AG08395 (cell line): ENCODE measurements around the gene CD70.
"Not testable (repeated sequence)": the region's sequence is repeated elsewhere in the genome, so short reads cannot be mapped to it uniquely, and the experiment has no call there.

Experiments
- DNase-seq: peaks from one replicate; pipeline ENCODE4 v3.0.0; 2012; ENCODE audit warnings: mixed read lengths, low spot score

The CD70 gene

GRCh38 chr19:6590827-6591319 lies at the start of gene CD70:
CD70 (minus strand) TSS chr19:6591150; CDS start chr19:6591002, 148 bp downstream.
- DNase-seq: peak; percentile 36

GRCh38 chr19:6640333-6640732 lies 49.4 kb upstream of the CD70 start:
- not testable (repeated sequence) for DNase-seq

- peak; percentile 9 for DNase-seq
These were observed 48.5 kb upstream of the CD70 start for GRCh38 chr19:6639439-6639838.

GRCh38 chr19:6633456-6633813 lies 42.5 kb upstream of the CD70 start:
- not testable (repeated sequence) for DNase-seq

- peak; percentile 18 for DNase-seq
These were observed 42.0 kb upstream of the CD70 start for GRCh38 chr19:6632747-6633455.

GRCh38 chr19:6632002-6632621 lies 41.2 kb upstream of the CD70 start:
- peak; percentile 64 for DNase-seq

GRCh38 chr19:6626764-6627163 lies 35.8 kb upstream of the CD70 start:
- DNase-seq: no peak

GRCh38 chr19:6617374-6617773 lies 26.4 kb upstream of the CD70 start:
- DNase-seq: no peak

- peak; percentile 57 for DNase-seq
These were observed 25.1 kb upstream of the CD70 start for GRCh38 chr19:6616011-6616410.

GRCh38 chr19:6613711-6614110 lies 22.8 kb upstream of the CD70 start:
- DNase-seq: no peak

GRCh38 chr19:6610934-6611852 lies 20.2 kb upstream of the CD70 start:
- DNase-seq: peak; percentile 89

GRCh38 chr19:6608940-6609339 lies 18.0 kb upstream of the CD70 start:
- DNase-seq: no peak

GRCh38 chr19:6608146-6608545 lies 17.2 kb upstream of the CD70 start:
- DNase-seq: not testable (repeated sequence)

- DNase-seq: not testable (repeated sequence)
These were observed 15.5 kb upstream of the CD70 start for GRCh38 chr19:6606276-6607070.

GRCh38 chr19:6604906-6605305 lies 14.0 kb upstream of the CD70 start:
- no peak for DNase-seq

- no peak for DNase-seq
These were observed 11.8 kb upstream of the CD70 start for GRCh38 chr19:6602729-6603114.

- not testable (repeated sequence) for DNase-seq
These were observed 10.6 kb upstream of the CD70 start for GRCh38 chr19:6601537-6602052.

GRCh38 chr19:6600951-6601536 lies 10.1 kb upstream of the CD70 start:
- not testable (repeated sequence) for DNase-seq

- DNase-seq: no peak
These were observed 9.0 kb upstream of the CD70 start for GRCh38 chr19:6599866-6600454.

GRCh38 chr19:6598254-6598892 lies 7.4 kb upstream of the CD70 start:
- not testable (repeated sequence) for DNase-seq
